K562 (cell line): ENCODE results near the gene CCDC17. TPM values are rescaled to one million over a fixed set of nuclear protein-coding genes. Genes with fewer than 3 reads are reported as not detected.

Source experiments
- ATF3 ChIP-seq, 2 experiments: fragments of 450-650 bp in 1 of 2; sonication (generic) in 1 of 2; formaldehyde crosslinking in 1 of 2; IDR thresholded peaks in 1 of 2; conservative IDR thresholded peaks in 1 of 2; 2 replicates each; pipeline versions ENCODE4 v1.6.1 to v1.8.1; 2016 to 2023; ENCODE audit warnings: mild to moderate bottlenecking in 2 of 2, moderate library complexity in 2 of 2, inconsistent platforms in 1 of 2, missing genetic modification reagents in 1 of 2
- CXXC5 ChIP-seq: fragments of 250-450 bp; sonication (Bioruptor Pico); IDR thresholded peaks from 2 replicates; pipeline ENCODE4 v1.8.0; 2022; ENCODE audit warnings: inconsistent platforms, mild to moderate bottlenecking, moderate library complexity
- EGR1 ChIP-seq: fragments of 450-650 bp; conservative IDR thresholded peaks from 2 replicates; pipeline ENCODE4 v1.6.1; 2017; ENCODE audit warnings: mild to moderate bottlenecking
- FIP1L1 ChIP-seq: fragments of 200-400 bp; formaldehyde crosslinking; IDR thresholded peaks from 2 replicates; pipeline ENCODE4 v1.6.1; 2018; ENCODE audit warnings: mild to moderate bottlenecking, low read depth, low read length; ENCODE audit not compliant: poor library complexity, severe bottlenecking
- HSF4 ChIP-seq: fragments of 250-450 bp; sonication (Bioruptor Pico); IDR thresholded peaks from 2 replicates; pipeline ENCODE4 v2.1.2; 2022; ENCODE audit warnings: mild to moderate bottlenecking, moderate library complexity, borderline replicate concordance
- IRF2 ChIP-seq: sonication (generic); formaldehyde crosslinking; IDR thresholded peaks from 2 replicates; pipeline ENCODE4 v1.8.1; 2022; ENCODE audit warnings: mild to moderate bottlenecking, missing genetic modification reagents
- JUND ChIP-seq, 2 experiments: IDR thresholded peaks; 2 replicates in 1 of 2; 3 replicates in 1 of 2; pipeline ENCODE4 v1.6.1; 2011; ENCODE audit warnings: borderline replicate concordance in 2 of 2, low read depth in 2 of 2, low read length in 2 of 2, improper control_type of control experiment in 1 of 2, missing biosample characterization in 1 of 2, missing genetic modification characterization in 1 of 2, missing genetic modification reagents in 1 of 2
- NEUROD1 ChIP-seq: fragments of 150-350 bp; IDR thresholded peaks from 2 replicates; pipeline ENCODE4 v1.6.1; 2014; ENCODE audit warnings: borderline replicate concordance, low read length, low read depth; ENCODE audit not compliant: partially characterized antibody
- PTBP1 ChIP-seq: fragments of 200-400 bp; formaldehyde crosslinking; IDR thresholded peaks from 2 replicates; pipeline ENCODE4 v1.6.1; 2017; ENCODE audit warnings: low read depth, low read length
- RAD51 ChIP-seq: fragments of 450-650 bp; IDR thresholded peaks from 2 replicates; pipeline ENCODE4 v1.7.1; 2016; ENCODE audit warnings: low read depth, mild to moderate bottlenecking, borderline replicate concordance
- RBM22 ChIP-seq: fragments of 200-400 bp; formaldehyde crosslinking; IDR thresholded peaks from 2 replicates; pipeline ENCODE4 v1.6.1; 2018; ENCODE audit warnings: low read length, low read depth; ENCODE audit not compliant: poor library complexity, severe bottlenecking
- SAFB ChIP-seq: fragments of 200-400 bp; formaldehyde crosslinking; IDR thresholded peaks from 2 replicates; pipeline ENCODE4 v1.6.1; 2017; ENCODE audit warnings: low read depth, low read length, borderline replicate concordance
- ZBTB40 ChIP-seq, 2 experiments: fragments of 450-650 bp in 1 of 2; sonication (generic) in 1 of 2; formaldehyde crosslinking in 1 of 2; IDR thresholded peaks; 2 replicates each; pipeline versions ENCODE4 v1.7.1 to v1.9.0; 2016 to 2022; ENCODE audit warnings: inconsistent platforms in 1 of 2, mild to moderate bottlenecking in 1 of 2, missing genetic modification reagents in 1 of 2
- ZNF766 ChIP-seq: fragments of 200-800 bp; sonication (Bioruptor generic); conservative IDR thresholded peaks from 2 replicates; pipeline ENCODE4 v1.6.1; 2016; ENCODE audit warnings: missing genetic modification characterization, missing compliant biosample characterization
- polyA plus RNA-seq, 8 experiments: library from polyadenylated mRNA; depleted of rRNA in 4 of 8; stranded (reverse) in 5 of 8; unstranded in 3 of 8; fragments of >200 nt; fragmentation: Nextera tagmentation in 2 of 8; fragmentation: Illumina TruSeq in 1 of 8; extraction: Ambion mirVana in 2 of 8; extraction: Trizol in 1 of 8; gene quantifications; 2 replicates each; pipeline versions ENCODE4 v1.2.1 to v1.2.3, GENCODE V29; 2011 to 2014; ENCODE audit warnings: inconsistent platforms in 1 of 8, missing spikeins in 1 of 8
- total RNA-seq, 7 experiments: library from RNA; depleted of rRNA in 6 of 7; stranded (reverse); fragments of >200 nt in 6 of 7; fragmentation: Illumina TruSeq in 2 of 7; extraction: Trizol in 2 of 7; gene quantifications; 2 replicates each; pipeline versions ENCODE4 v1.2.1 to v1.2.3, GENCODE V29; 2011 to 2021; ENCODE audit warnings: low replicate concordance in 1 of 7

The CCDC17 gene
- total and polyA plus RNA-seq, 9 of the 15 experiments (the other 6 are each of a cell fraction or from before 2014, with no cell fraction given): 0.20 to 2.4 (median 0.85) TPM

DNA sequence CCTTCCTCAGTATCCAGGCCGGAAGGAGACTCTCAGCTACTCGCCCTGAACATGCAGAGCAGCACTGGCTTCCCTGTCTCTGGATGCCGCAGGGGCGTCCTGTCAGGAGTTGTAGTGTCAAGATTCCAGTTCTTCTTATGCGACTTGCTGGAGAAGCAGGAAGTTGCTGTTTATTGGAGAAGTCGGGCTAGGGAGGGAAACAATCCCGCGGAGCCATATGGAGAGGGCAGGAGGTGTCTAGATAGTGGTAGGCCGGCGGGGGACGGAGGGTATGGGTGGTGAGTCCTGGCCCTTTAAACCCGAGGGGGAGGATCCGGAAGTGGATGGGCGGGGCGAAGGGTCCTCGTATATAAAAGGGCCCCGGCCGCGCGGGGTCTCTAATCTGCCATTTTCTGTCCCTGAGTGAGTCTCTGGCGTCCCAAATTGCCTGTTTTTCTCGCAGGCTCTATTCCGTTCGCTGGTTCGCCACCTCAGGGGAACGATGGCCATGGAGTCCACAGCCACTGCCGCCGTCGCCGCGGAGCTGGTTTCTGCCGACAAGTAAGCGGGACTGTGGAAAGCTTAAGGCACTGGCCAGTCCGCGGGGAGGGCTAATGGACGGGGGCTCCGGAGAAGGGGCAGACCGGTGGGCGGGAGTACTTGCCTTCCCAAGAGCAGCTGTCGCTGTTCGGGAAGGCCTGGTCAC lies 40.0 kb downstream of the CCDC17 start, which contains the start of gene NASP (continued):
- TF ChIP-seq ZNF766 (CRISPR knock-in tag) (no peak; the same call in 1 of the 2 replicates), SAFB (no peak), RBM22 (no peak), ATF3 (IDR thresholded peaks at IDR 0.05) (no peak), ATF3 (CRISPR knock-in tag; conservative IDR thresholded peaks at IDR 0.05) (peak; percentile 37), ZBTB40 (IDR thresholded peaks at IDR 0.05) (peak; percentile 86), ZBTB40 (CRISPR knock-in tag; IDR thresholded peaks at IDR 0.05) (no peak), JUND (IDR thresholded peaks at IDR 0.05; ENCODE audit: borderline replicate concordance, low read depth, low read length) (no peak), JUND (tag; IDR thresholded peaks at IDR 0.05; ENCODE audit: borderline replicate concordance, low read depth, low read length) (peak; percentile 65; the same call in 2 of the 3 replicates), PTBP1 (peak; percentile 63; the same call in 1 of the 2 replicates), RAD51 (no peak), CXXC5 (CRISPR knock-in tag) (no peak), IRF2 (CRISPR knock-in tag) (peak; percentile 69; the same call in 1 of the 2 replicates), FIP1L1 (no peak), EGR1 (no peak), NEUROD1 (peak; percentile 68), HSF4 (no peak)
